Neuronal stem cell (in vitro differentiated cells): ENCODE measurements around the gene HERC2.

Source experiments
- DNase-seq: peaks from one replicate; pipeline ENCODE4 v3.0.0-alpha.2; 2013; ENCODE audit warnings: low spot score
- H2AFZ ChIP-seq: one replicate; pipeline ENCODE4 v1.6.1; 2013; ENCODE audit warnings: mild to moderate bottlenecking, low read length, inconsistent platforms
- H2AK5ac ChIP-seq: 2 replicates; pipeline ENCODE4 v1.6.1; 2013; ENCODE audit warnings: low read depth, mild to moderate bottlenecking, inconsistent platforms, low read length, moderate library complexity, mixed read lengths
- H2BK120ac ChIP-seq: 2 replicates; pipeline ENCODE4 v1.6.1; 2013; ENCODE audit warnings: low read depth, mild to moderate bottlenecking, inconsistent platforms, low read length, moderate library complexity, mixed read lengths
- H2BK12ac ChIP-seq: one replicate; pipeline ENCODE4 v1.6.1; 2013; ENCODE audit warnings: low read length, inconsistent platforms
- H2BK15ac ChIP-seq: 2 replicates; pipeline ENCODE4 v1.6.1; 2013; ENCODE audit warnings: mild to moderate bottlenecking, low read length, inconsistent platforms, mixed read lengths
- H2BK5ac ChIP-seq: one replicate; pipeline ENCODE4 v1.6.1; 2013; ENCODE audit warnings: inconsistent platforms, mild to moderate bottlenecking, low read length, moderate library complexity
- H3K14ac ChIP-seq: one replicate; pipeline ENCODE4 v1.6.1; 2013; ENCODE audit warnings: low read length, inconsistent platforms
- H3K18ac ChIP-seq: 2 replicates; pipeline ENCODE4 v1.6.1; 2013; ENCODE audit warnings: low read length, inconsistent platforms
- H3K23ac ChIP-seq: 2 replicates; pipeline ENCODE4 v1.6.1; 2013; ENCODE audit warnings: low read depth, mild to moderate bottlenecking, mixed read lengths, low read length, inconsistent platforms; ENCODE audit not compliant: poor library complexity
- H3K27ac ChIP-seq: replicated peaks from 3 replicates; pipeline ENCODE4 v1.5.1; 2013; ENCODE audit warnings: low read length, inconsistent platforms
- H3K27me3 ChIP-seq, 3 experiments: 2 replicates each; pipeline ENCODE4 v1.6.1; 2013; ENCODE audit warnings: low read length in 3 of 3, mild to moderate bottlenecking in 2 of 3, inconsistent platforms in 1 of 3, low read depth in 1 of 3, mixed read lengths in 1 of 3, moderate library complexity in 1 of 3; ENCODE audit not compliant: control insufficient read depth in 3 of 3, insufficient read depth in 3 of 3
- H3K36me3 ChIP-seq, 2 donors: replicated peaks in 1 of 2; 2 replicates each; pipeline ENCODE4 v1.6.1; 2013; ENCODE audit warnings: low read length in 2 of 2; ENCODE audit not compliant: control insufficient read depth in 2 of 2, insufficient read depth in 2 of 2
- H3K4ac ChIP-seq: 2 replicates; pipeline ENCODE4 v1.6.1; 2013; ENCODE audit warnings: inconsistent platforms, mild to moderate bottlenecking, low read length, moderate library complexity
- H3K4me1 ChIP-seq, 2 donors: 1 replicate in 1 of 2; 2 replicates in 1 of 2; pipeline ENCODE4 v1.6.1; 2013; ENCODE audit warnings: low read length in 2 of 2, low read depth in 1 of 2; ENCODE audit not compliant: control insufficient read depth in 2 of 2, insufficient read depth in 1 of 2
- H3K4me2 ChIP-seq: one replicate; pipeline ENCODE4 v1.6.1; 2013; ENCODE audit warnings: mild to moderate bottlenecking, low read length, inconsistent platforms; ENCODE audit not compliant: insufficient read depth, poor library complexity, severe bottlenecking
- H3K4me3 ChIP-seq, 2 donors: 2 replicates each; pipeline ENCODE4 v1.5.1; 2013; ENCODE audit warnings: low read length in 2 of 2, mild to moderate bottlenecking in 2 of 2, inconsistent platforms in 1 of 2, moderate library complexity in 1 of 2
- H3K79me1 ChIP-seq: one replicate; pipeline ENCODE4 v1.6.1; 2013; ENCODE audit warnings: low read depth, mild to moderate bottlenecking, inconsistent platforms, low read length, moderate library complexity
- H3K9ac ChIP-seq: one replicate; pipeline ENCODE4 v1.6.1; 2013; ENCODE audit warnings: mild to moderate bottlenecking, low read depth, low read length, inconsistent platforms; ENCODE audit not compliant: poor library complexity
- H3K9me3 ChIP-seq, 2 donors: replicated peaks in 1 of 2; 2 replicates each; pipeline versions ENCODE3 to v1.6.1; 2013; ENCODE audit warnings: low read length in 2 of 2, mild to moderate bottlenecking in 2 of 2, inconsistent platforms in 1 of 2, low read depth in 1 of 2, mixed read lengths in 1 of 2, moderate library complexity in 1 of 2; ENCODE audit not compliant: control insufficient read depth in 2 of 2, insufficient read depth in 1 of 2
- H4K8ac ChIP-seq: one replicate; pipeline ENCODE4 v1.6.1; 2013; ENCODE audit warnings: low read depth, mild to moderate bottlenecking, inconsistent platforms, low read length, moderate library complexity
- H4K91ac ChIP-seq: one replicate; pipeline ENCODE4 v1.6.1; 2013; ENCODE audit warnings: low read length, low read depth, mild to moderate bottlenecking, inconsistent platforms; ENCODE audit not compliant: poor library complexity
- WGBS, 2 donors: extraction: QIAGEN DNeasy Blood & Tissue Kit; methylation state at CpG; one replicate each; pipeline ENCODE4 v1.1.7; 2013; ENCODE audit warnings: missing lambda C conversion rate in 2 of 2, mixed read lengths in 1 of 2; ENCODE audit not compliant: insufficient read length in 2 of 2, insufficient replicate concordance in 1 of 2; ENCODE audit errors: extremely low coverage in 2 of 2; 5-methylcytosine and 5-hydroxymethylcytosine counted together

The HERC2 gene

GRCh38 chr15:28118531-28118930 is 203.4 kb downstream of the HERC2 start:
- no peak overlapping the region for H3K14ac ChIP-seq

DNA sequence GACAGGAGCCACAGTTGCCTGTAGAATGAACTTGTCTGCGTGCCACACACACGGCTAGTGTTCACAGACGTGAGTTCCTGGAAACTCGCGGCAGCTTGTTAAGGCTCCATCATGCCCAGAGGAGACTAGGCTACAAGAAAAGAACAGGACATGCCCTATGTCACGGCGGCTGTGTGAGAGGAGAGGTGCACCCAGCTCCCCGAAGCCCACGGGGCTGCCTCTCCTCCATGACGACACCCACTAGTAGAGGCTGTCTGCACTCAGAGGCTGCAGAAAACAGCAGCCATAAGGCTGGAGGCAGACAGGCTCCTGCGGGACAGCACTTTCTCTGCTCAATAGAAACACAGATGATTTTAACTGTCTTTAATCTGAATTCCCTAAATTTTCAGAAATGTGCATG is 203.9 kb downstream of the HERC2 start:
- Histone ChIP-seq H4K91ac (no peak overlapping the region), H2AK5ac (no peak overlapping the region), H3K23ac (no peak overlapping the region), H2BK120ac (no peak overlapping the region), H3K9ac (no peak overlapping the region), H3K4ac (no peak overlapping the region), H4K8ac (no peak overlapping the region), H3K14ac (no peak overlapping the region), H3K9me3 (peaks cover 0 to 1% of the 10 kb centered on the region in 2 donors), H3K18ac (no peak overlapping the region), H3K36me3 (peaks cover 58 to 96% of the 10 kb centered on the region in 2 donors), H2BK5ac (no peak overlapping the region), H3K4me2 (no peak overlapping the region), H2BK15ac (no peak overlapping the region), H3K4me3 (no peak overlapping the region), H3K4me1 (no peaks in the 10 kb centered on the region), H3K27ac (no peak overlapping the region), H2BK12ac (no peak overlapping the region), H3K27me3 (no peaks in the 10 kb centered on the region), H2AFZ (no peak overlapping the region), H3K79me1 (peaks cover 3% of the 10 kb centered on the region)
- WGBS, 2 donors = no CpG with 5 or more reads among the region's 11 CpGs
- no peak for DNase-seq

More at GRCh38 chr15:28118531-28118930, 203.4 kb downstream of the HERC2 start:
- Histone ChIP-seq H3K9ac (no peak overlapping the region), H2AFZ (no peak overlapping the region), H3K4me2 (no peak overlapping the region), H2BK12ac (no peak overlapping the region), H3K36me3 (peaks cover 54 to 96% of the 10 kb centered on the region in 2 donors), H2BK5ac (no peak overlapping the region), H3K4me3 (no peak overlapping the region), H3K27me3 (no peaks in the 10 kb centered on the region), H3K18ac (no peak overlapping the region), H3K23ac (no peak overlapping the region), H2BK15ac (no peak overlapping the region), H3K4me1 (no peaks in the 10 kb centered on the region), H3K27ac (no peak overlapping the region), H3K79me1 (peaks cover 3% of the 10 kb centered on the region), H3K9me3 (peaks cover 0 to 1% of the 10 kb centered on the region in 2 donors), H4K8ac (no peak overlapping the region), H3K4ac (no peak overlapping the region), H2AK5ac (no peak overlapping the region), H4K91ac (no peak overlapping the region), H2BK120ac (no peak overlapping the region)
- no peak for DNase-seq
- no CpG with 5 or more reads among the region's 10 CpGs for WGBS, 2 donors

GRCh38 chr15:28117432-28117990 is 204.5 kb downstream of the HERC2 start:
- H4K91ac ChIP-seq = no peak overlapping the region
- H2BK12ac ChIP-seq = no peak overlapping the region
- no peak overlapping the region for H3K4ac ChIP-seq
- H4K8ac ChIP-seq = no peak overlapping the region
- H3K79me1 ChIP-seq = peaks cover 3% of the 10 kb centered on the region
- H3K18ac ChIP-seq = peak overlapping the region; percentile 60
- H3K27ac ChIP-seq = no peak overlapping the region
- H3K4me1 ChIP-seq = no peaks in the 10 kb centered on the region
- H3K9ac ChIP-seq = peak overlapping the region; percentile 32
- peaks cover 0 to 1% of the 10 kb centered on the region in 2 donors for H3K9me3 ChIP-seq
- no peak overlapping the region for H2AK5ac ChIP-seq
- H3K4me3 ChIP-seq = no peak overlapping the region
- no peak overlapping the region for H3K14ac ChIP-seq
- no peak overlapping the region for H2AFZ ChIP-seq
- peaks cover 62 to 96% of the 10 kb centered on the region in 2 donors for H3K36me3 ChIP-seq
- H3K4me2 ChIP-seq = no peak overlapping the region
- no peaks in the 10 kb centered on the region for H3K27me3 ChIP-seq
- no peak overlapping the region for H2BK120ac ChIP-seq
- H3K23ac ChIP-seq = peak overlapping the region; percentile 40
- no peak overlapping the region for H2BK15ac ChIP-seq
- no peak for DNase-seq
- H2BK5ac ChIP-seq = no peak overlapping the region
- no CpG with 5 or more reads among the region's 12 CpGs for WGBS, 2 donors

- peaks cover 0 to 1% of the 10 kb centered on the region in 2 donors for H3K9me3 ChIP-seq
- peak overlapping the region; percentile 96 for H3K14ac ChIP-seq
- H4K91ac ChIP-seq = no peak overlapping the region
- H3K4ac ChIP-seq = no peak overlapping the region
- no peak overlapping the region for H3K4me2 ChIP-seq
- peak overlapping the region; percentile 39 for H2BK5ac ChIP-seq
- no peak overlapping the region for H3K27ac ChIP-seq
- peak overlapping the region; percentile 32 for H3K9ac ChIP-seq
- H3K79me1 ChIP-seq = peaks cover 3% of the 10 kb centered on the region
- H3K18ac ChIP-seq = peak overlapping the region; percentile 60
- DNase-seq = no peak
- no peak overlapping the region for H2BK15ac ChIP-seq
- no peaks in the 10 kb centered on the region for H3K4me1 ChIP-seq
- H3K23ac ChIP-seq = peak overlapping the region; percentile 40
- no peak overlapping the region for H2AFZ ChIP-seq
- no peak overlapping the region for H3K4me3 ChIP-seq
- peaks cover 61 to 97% of the 10 kb centered on the region in 2 donors for H3K36me3 ChIP-seq
- no peak overlapping the region for H2AK5ac ChIP-seq
- no peaks in the 10 kb centered on the region for H3K27me3 ChIP-seq
- no peak overlapping the region for H2BK120ac ChIP-seq
- no peak overlapping the region for H4K8ac ChIP-seq
- H2BK12ac ChIP-seq = no peak overlapping the region
- no CpG with 5 or more reads among the region's 42 CpGs for WGBS, 2 donors
Measured at GRCh38 chr15:28116521-28117431, 205.2 kb downstream of the HERC2 start.
